GM12873 (cell line): ENCODE data around the gene PEX5L.

Experiments used
- CTCF ChIP-seq: IDR thresholded peaks from 2 replicates; pipeline ENCODE4 v1.5.1; 2012; ENCODE audit warnings: low read depth, mild to moderate bottlenecking, moderate library complexity, low read length, control low read depth; ENCODE audit not compliant: insufficient read depth; ENCODE audit errors: missing control alignments

PEX5L gene

DNA sequence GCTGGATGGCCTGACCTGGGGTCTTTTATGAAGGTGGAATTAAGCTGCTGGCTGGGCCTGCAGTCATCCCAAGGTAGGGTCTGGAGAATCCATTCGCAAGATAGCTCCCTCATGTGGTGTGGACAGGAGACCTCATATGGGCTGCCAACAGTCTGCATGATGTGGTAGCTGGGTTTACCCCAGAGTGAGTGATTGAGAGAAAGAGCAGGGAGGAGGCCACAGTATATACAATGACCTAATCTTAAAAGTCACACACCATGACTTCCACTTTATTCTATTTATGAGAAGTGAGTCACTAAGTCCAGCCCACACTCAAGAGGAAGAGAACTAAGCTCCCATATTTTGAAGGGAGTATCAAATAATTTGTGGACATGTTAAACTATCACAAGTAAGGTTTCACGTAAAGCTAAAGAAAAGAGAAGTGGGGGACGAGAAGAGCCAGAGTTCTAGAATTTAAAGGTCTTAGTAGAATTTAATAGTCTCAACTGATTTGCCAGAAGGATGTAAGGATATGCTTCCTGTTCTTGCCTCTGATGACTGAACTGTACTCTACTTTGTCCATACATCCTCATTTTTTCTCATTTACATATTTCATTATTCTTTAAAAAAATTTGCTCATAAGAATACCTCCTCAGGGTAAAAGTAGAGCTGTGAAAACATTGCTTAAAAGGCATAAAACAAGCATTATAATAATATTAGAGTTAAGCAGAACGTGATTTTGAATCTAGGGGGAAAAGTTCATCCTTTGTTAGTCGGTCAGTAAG lies 184.4 kb downstream of the PEX5L start:
- TF ChIP-seq CTCF: peak; percentile 26

- no peak for TF ChIP-seq CTCF
Observed at GRCh38 chr3:179848711-179849110, 188.0 kb downstream of the PEX5L start.

DNA sequence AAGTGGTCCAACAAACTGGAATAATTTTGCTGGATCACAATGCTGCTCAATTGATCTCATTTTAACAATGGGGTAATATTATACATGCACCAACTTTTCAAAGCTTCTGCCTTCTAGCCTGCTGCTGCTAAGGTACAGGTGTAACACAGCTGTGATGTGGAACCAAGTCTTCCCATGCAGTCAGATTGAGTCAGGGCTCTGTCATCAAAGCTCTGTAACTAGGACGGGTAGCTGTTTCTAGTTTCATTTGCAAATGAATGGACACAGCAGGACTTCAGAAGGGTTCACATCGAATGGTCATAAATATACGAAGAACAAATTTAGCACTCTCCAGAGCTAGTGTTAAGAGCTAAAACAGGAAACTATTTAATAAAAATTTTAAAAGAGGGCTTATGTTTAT lies 194.7 kb downstream of the PEX5L start:
- TF ChIP-seq CTCF: no peak

GRCh38 chr3:179840985-179841384 lies 195.8 kb downstream of the PEX5L start:
- TF ChIP-seq CTCF: no peak

DNA sequence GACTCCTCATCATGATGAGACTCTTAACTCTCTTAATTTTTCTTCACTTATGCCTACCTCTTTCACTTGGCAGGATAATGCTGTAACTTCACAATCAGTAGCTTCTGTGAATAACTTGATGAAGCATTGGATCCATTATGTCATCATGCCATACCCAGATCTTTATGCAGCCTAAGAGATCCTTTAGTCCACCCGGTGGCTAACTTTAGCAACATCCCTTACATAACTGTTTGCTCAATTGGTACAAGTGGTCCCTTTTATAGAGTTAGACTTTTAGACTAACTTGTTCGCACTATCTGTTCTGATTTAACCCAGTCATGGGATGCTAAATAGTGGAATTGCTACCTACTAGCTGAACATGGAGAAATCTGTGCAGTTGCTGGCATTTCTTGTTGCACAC lies 199.4 kb downstream of the PEX5L start:
- no peak for TF ChIP-seq CTCF

DNA sequence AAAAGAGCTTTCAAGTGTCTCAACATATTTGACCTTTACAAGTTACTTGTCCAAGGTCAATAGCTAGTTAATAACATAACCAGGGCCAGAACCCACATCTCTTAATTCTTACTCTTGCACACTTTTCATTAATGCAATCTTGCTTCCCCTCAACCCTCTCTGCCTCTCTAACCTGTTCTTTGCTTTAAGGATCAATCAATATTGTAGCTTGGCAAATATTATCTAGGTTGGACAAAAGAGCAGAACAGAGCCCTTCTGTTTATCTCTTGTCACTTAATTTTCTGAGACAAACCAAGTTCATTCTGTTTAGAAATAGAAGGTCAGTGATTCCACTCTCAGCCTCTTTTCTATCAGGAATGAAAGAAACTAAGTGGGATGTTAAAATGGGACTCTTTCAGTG lies 203.4 kb downstream of the PEX5L start:
- no peak for TF ChIP-seq CTCF

DNA sequence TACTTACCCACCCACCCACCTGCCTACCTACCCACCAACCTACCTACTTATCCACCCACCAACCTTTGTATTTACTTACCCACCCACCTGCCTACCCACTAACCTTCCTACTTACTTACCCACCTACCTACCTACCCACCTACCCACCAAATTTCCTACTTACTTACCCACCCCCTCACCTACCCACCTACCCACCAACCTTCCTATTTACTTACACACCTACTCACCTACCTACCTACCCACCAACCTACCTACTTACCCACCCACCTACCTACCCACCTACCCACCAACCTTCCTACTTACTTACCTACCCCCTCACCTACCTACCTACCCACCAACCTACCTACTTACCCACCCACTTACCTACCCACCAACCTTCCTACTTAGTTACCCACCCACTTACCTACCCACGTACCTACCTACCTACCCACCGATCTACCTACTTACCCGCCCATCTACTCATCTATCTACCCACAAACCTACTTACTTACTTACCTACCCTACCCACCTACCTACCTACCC lies 204.3 kb downstream of the PEX5L start:
- TF ChIP-seq CTCF: no peak

GRCh38 chr3:179829401-179829800 lies 207.3 kb downstream of the PEX5L start:
- no peak for TF ChIP-seq CTCF
